Neural cell (in vitro differentiated cells): Measurements from ENCODE around the gene AKAP3.

ENCODE experiments used
- EP300 ChIP-seq: fragments of 450-650 bp; conservative IDR thresholded peaks from 2 replicates; pipeline ENCODE4 v1.6.1; 2014; ENCODE audit warnings: antibody characterized with exemption, mild to moderate bottlenecking, moderate library complexity; ENCODE audit not compliant: poor library complexity, severe bottlenecking
- EZH2 ChIP-seq: fragments of 200-600, 300-800 bp; shearing (Covaris generic), sonication (generic); IDR thresholded peaks from 2 replicates; pipeline ENCODE4 v1.6.1; 2014; ENCODE audit warnings: antibody characterized with exemption, low read length, borderline replicate concordance, mild to moderate bottlenecking; ENCODE audit not compliant: insufficient read depth, poor library complexity, severe bottlenecking
- MXI1 ChIP-seq: fragments of 450-650 bp; conservative IDR thresholded peaks from 2 replicates; pipeline ENCODE4 v1.6.1; 2014; ENCODE audit warnings: antibody characterized with exemption, mild to moderate bottlenecking; ENCODE audit not compliant: poor library complexity, severe bottlenecking
- POLR2AphosphoS5 ChIP-seq: IDR thresholded peaks from 2 replicates; pipeline ENCODE4 v1.6.1; 2012
- SMC3 ChIP-seq: fragments of 450-650 bp; conservative IDR thresholded peaks from 2 replicates; pipeline ENCODE4 v1.6.1; 2014; ENCODE audit warnings: antibody characterized with exemption, mild to moderate bottlenecking, moderate library complexity; ENCODE audit not compliant: poor library complexity
- TF ChIP-seq, protein P1 (sequence below): fragments of 450-650 bp; IDR thresholded peaks from 2 replicates; pipeline ENCODE4 v1.5.1; 2014; ENCODE audit warnings: antibody characterized with exemption, mild to moderate bottlenecking, moderate library complexity; ENCODE audit not compliant: poor library complexity, severe bottlenecking
- TF ChIP-seq, protein P2 (sequence below): IDR thresholded peaks from 2 replicates; pipeline ENCODE4 v1.6.1; 2012; ENCODE audit warnings: borderline replicate concordance

DNA sequence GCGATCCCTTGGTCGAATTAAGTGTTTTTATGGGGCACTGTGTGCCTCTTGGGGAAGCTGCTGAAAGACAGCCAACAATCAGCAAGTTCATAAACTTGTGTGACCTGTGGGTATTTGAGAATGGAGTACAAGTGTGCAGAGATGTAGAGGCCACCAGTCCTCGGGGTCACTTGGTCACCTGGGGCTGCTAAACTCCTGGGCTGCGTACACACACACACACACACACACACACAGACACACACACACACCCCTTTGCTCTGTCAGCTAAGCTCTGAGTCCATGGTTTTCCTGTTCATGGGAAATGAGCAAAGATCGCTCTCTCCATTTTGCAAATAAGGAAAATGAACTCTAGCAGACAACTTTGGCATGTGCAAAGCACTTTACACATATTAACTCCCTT lies 62.4 kb downstream of the AKAP3 start:
- TF ChIP-seq, protein P1, sequence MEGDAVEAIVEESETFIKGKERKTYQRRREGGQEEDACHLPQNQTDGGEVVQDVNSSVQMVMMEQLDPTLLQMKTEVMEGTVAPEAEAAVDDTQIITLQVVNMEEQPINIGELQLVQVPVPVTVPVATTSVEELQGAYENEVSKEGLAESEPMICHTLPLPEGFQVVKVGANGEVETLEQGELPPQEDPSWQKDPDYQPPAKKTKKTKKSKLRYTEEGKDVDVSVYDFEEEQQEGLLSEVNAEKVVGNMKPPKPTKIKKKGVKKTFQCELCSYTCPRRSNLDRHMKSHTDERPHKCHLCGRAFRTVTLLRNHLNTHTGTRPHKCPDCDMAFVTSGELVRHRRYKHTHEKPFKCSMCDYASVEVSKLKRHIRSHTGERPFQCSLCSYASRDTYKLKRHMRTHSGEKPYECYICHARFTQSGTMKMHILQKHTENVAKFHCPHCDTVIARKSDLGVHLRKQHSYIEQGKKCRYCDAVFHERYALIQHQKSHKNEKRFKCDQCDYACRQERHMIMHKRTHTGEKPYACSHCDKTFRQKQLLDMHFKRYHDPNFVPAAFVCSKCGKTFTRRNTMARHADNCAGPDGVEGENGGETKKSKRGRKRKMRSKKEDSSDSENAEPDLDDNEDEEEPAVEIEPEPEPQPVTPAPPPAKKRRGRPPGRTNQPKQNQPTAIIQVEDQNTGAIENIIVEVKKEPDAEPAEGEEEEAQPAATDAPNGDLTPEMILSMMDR, result no peak
- TF ChIP-seq EP300 (no peak), SMC3 (no peak), POLR2AphosphoS5 (no peak), MXI1 (no peak), EZH2 (no peak)
- TF ChIP-seq, protein P2, sequence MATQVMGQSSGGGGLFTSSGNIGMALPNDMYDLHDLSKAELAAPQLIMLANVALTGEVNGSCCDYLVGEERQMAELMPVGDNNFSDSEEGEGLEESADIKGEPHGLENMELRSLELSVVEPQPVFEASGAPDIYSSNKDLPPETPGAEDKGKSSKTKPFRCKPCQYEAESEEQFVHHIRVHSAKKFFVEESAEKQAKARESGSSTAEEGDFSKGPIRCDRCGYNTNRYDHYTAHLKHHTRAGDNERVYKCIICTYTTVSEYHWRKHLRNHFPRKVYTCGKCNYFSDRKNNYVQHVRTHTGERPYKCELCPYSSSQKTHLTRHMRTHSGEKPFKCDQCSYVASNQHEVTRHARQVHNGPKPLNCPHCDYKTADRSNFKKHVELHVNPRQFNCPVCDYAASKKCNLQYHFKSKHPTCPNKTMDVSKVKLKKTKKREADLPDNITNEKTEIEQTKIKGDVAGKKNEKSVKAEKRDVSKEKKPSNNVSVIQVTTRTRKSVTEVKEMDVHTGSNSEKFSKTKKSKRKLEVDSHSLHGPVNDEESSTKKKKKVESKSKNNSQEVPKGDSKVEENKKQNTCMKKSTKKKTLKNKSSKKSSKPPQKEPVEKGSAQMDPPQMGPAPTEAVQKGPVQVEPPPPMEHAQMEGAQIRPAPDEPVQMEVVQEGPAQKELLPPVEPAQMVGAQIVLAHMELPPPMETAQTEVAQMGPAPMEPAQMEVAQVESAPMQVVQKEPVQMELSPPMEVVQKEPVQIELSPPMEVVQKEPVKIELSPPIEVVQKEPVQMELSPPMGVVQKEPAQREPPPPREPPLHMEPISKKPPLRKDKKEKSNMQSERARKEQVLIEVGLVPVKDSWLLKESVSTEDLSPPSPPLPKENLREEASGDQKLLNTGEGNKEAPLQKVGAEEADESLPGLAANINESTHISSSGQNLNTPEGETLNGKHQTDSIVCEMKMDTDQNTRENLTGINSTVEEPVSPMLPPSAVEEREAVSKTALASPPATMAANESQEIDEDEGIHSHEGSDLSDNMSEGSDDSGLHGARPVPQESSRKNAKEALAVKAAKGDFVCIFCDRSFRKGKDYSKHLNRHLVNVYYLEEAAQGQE, result no peak
